ENCODE measurements around the gene EPB41L1.

Gene EPB41L1

GRCh38 chr20:36173451-36173933, 19.0 kb downstream of the EPB41L1 start:
- DNase-seq (ENCODE audit: low read depth): peak; percentile 14
- no peak overlapping the region for H3K4me3 ChIP-seq (replicated peaks; ENCODE audit: low read depth, low read length)
- no peak for TF ChIP-seq CTCF (IDR thresholded peaks at IDR 0.05; ENCODE audit: low read length, missing control alignments)

GRCh38 chr20:36175016-36175415, 20.5 kb downstream of the EPB41L1 start:
- no peak for DNase-seq (ENCODE audit: low read depth)
- no peak overlapping the region for H3K4me3 ChIP-seq (replicated peaks; ENCODE audit: low read depth, low read length)
- no peak for TF ChIP-seq CTCF (IDR thresholded peaks at IDR 0.05; ENCODE audit: low read length, missing control alignments)

- DNase-seq (ENCODE audit: low read depth): no peak
- no peak overlapping the region for H3K4me3 ChIP-seq (replicated peaks; ENCODE audit: low read depth, low read length)
- TF ChIP-seq CTCF (IDR thresholded peaks at IDR 0.05; ENCODE audit: low read length, missing control alignments): no peak
Measured at GRCh38 chr20:36175475-36175995, 21.0 kb downstream of the EPB41L1 start.

- DNase-seq (ENCODE audit: low read depth): no peak
- TF ChIP-seq CTCF (IDR thresholded peaks at IDR 0.05; ENCODE audit: low read length, missing control alignments): no peak
- no peak overlapping the region for H3K4me3 ChIP-seq (replicated peaks; ENCODE audit: low read depth, low read length)
Measured at GRCh38 chr20:36177716-36178115, 23.2 kb downstream of the EPB41L1 start.

GRCh38 chr20:36179170-36179945, 24.8 kb downstream of the EPB41L1 start:
- no peak for DNase-seq (ENCODE audit: low read depth)
- TF ChIP-seq CTCF (IDR thresholded peaks at IDR 0.05; ENCODE audit: low read length, missing control alignments): no peak

GRCh38 chr20:36180323-36180722, 25.8 kb downstream of the EPB41L1 start:
- DNase-seq (ENCODE audit: low read depth): no peak
- no peak overlapping the region for H3K4me3 ChIP-seq (replicated peaks; ENCODE audit: low read depth, low read length)
- TF ChIP-seq CTCF (IDR thresholded peaks at IDR 0.05; ENCODE audit: low read length, missing control alignments): no peak

More at GRCh38 chr20:36179170-36179945, 24.8 kb downstream of the EPB41L1 start:
- no peak overlapping the region for H3K4me3 ChIP-seq (replicated peaks; ENCODE audit: low read depth, low read length)

Data from fibroblast of pulmonary artery (primary cell).